HT-29 (cell line): ENCODE results near the gene POR. TPM values are rescaled to one million over a fixed set of nuclear protein-coding genes. Genes with fewer than 3 reads are reported as not detected.
A peak's percentile ranks its signal among the peaks of the same experiment; 100 is the strongest.

ENCODE experiments used
- DNase-seq: peaks from one replicate; pipeline ENCODE4 v3.0.0-alpha.2; 2015; ENCODE audit warnings: low spot score
- total RNA-seq: library from RNA; depleted of rRNA; stranded (reverse); fragments of >200 nt; shearing (Covaris generic); gene quantifications from 2 replicates; pipeline ENCODE4 v1.2.3, GENCODE V29; 2014

POR gene
- total RNA-seq, 1 experiment from 2014 or later: 263 TPM

- peak; percentile 43 for DNase-seq
Observed at GRCh38 chr7:75915416-75916156, 631 bp downstream of the POR start.

- no peak for DNase-seq
Observed at GRCh38 chr7:75916259-75916658, 1.3 kb downstream of the POR start.

GRCh38 chr7:75916685-75917634, 2.0 kb downstream of the POR start:
- DNase-seq: no peak

GRCh38 chr7:75920431-75921161, 5.6 kb downstream of the POR start:
- DNase-seq: peak; percentile 33

GRCh38 chr7:75921479-75921878, 6.5 kb downstream of the POR start:
- DNase-seq: no peak

GRCh38 chr7:75922966-75923603, 8.1 kb downstream of the POR start:
- DNase-seq: no peak

- DNase-seq: no peak
Observed at GRCh38 chr7:75924256-75924655, 9.3 kb downstream of the POR start.

- no peak for DNase-seq
Observed at GRCh38 chr7:75924889-75925288, 9.9 kb downstream of the POR start.

- no peak for DNase-seq
Observed at GRCh38 chr7:75925717-75926435, 10.9 kb downstream of the POR start.

GRCh38 chr7:75928568-75928914, 13.6 kb downstream of the POR start:
- DNase-seq: no peak

GRCh38 chr7:75931680-75932079, 16.7 kb downstream of the POR start:
- no peak for DNase-seq

- no peak for DNase-seq
Observed at GRCh38 chr7:75937958-75938786, 23.2 kb downstream of the POR start.

GRCh38 chr7:75938921-75939320, 24.0 kb downstream of the POR start:
- DNase-seq: no peak

- DNase-seq: peak; percentile 48
Observed at GRCh38 chr7:75943864-75944263, 28.9 kb downstream of the POR start.

GRCh38 chr7:75944507-75944906, 29.6 kb downstream of the POR start:
- DNase-seq: no peak

- peak; percentile 64 for DNase-seq
Observed at GRCh38 chr7:75945297-75946168, 30.6 kb downstream of the POR start.

- no peak for DNase-seq
Observed at GRCh38 chr7:75946207-75946855, 31.4 kb downstream of the POR start.

GRCh38 chr7:75948179-75948578, 33.2 kb downstream of the POR start:
- no peak for DNase-seq
